Psoas muscle (tissue), 8 donors: ENCODE data around the gene SEMA4D. TPM values are rescaled to one million over a fixed set of nuclear protein-coding genes. Genes with fewer than 3 reads are reported as not detected.
A peak's percentile ranks its signal among the peaks of the same experiment; 100 is the strongest.

ENCODE experiments used
- ATAC-seq, 4 donors: fragments of 200-7000 bp; cut with Tn5 transposase; one replicate each; pipeline ENCODE4 v1.9.1; 2020; ENCODE audit warnings: moderate library complexity in 3 of 4, mild to moderate bottlenecking in 2 of 4
- DNase-seq, 2 donors: peaks; one replicate each; pipeline ENCODE4 v3.0.0-alpha.2; 2020
- H3K27ac ChIP-seq: fragments of 200-600 bp; one replicate; pipeline ENCODE4 v1.8.0; 2022
- H3K27me3 ChIP-seq, 3 donors: fragments of 200-600 bp in 1 of 3; one replicate each; pipeline versions ENCODE4 v1.6.1 to v1.8.0; 2013 to 2022; ENCODE audit warnings: low read length in 2 of 3, mild to moderate bottlenecking in 2 of 3, moderate library complexity in 1 of 3; ENCODE audit not compliant: insufficient read depth in 3 of 3
- H3K36me3 ChIP-seq, 2 donors: fragments of 200-600 bp in 1 of 2; one replicate each; pipeline versions ENCODE4 v1.6.1 to v1.8.0; 2013 to 2022; ENCODE audit warnings: low read depth in 1 of 2, mild to moderate bottlenecking in 1 of 2, moderate library complexity in 1 of 2; ENCODE audit not compliant: insufficient read depth in 1 of 2
- H3K4me1 ChIP-seq: fragments of 200-600 bp; one replicate; pipeline ENCODE4 v1.8.0; 2022
- H3K4me3 ChIP-seq: fragments of 200-600 bp; one replicate; pipeline ENCODE4 v1.8.0; 2022; ENCODE audit warnings: mild to moderate bottlenecking
- H3K9me3 ChIP-seq: fragments of 200-600 bp; one replicate; pipeline ENCODE4 v1.8.0; 2022
- WGBS, 3 donors: extraction: QIAGEN DNeasy Blood & Tissue Kit; methylation state at CpG; one replicate each; pipeline versions ENCODE4 v1.1.6 to v1.1.7; 2013; 5-methylcytosine and 5-hydroxymethylcytosine counted together
- intact Hi-C, 2 donors: fragments of 100-400 bp; cut with DNase I; formaldehyde crosslinking; loops; one replicate each; pipeline versions ENCODE4 v1.11.0 to v1.14.2; 2022
- polyA plus RNA-seq, 3 donors: library from polyadenylated mRNA; stranded (reverse); fragments of 200-250 nt; gene quantifications; one replicate each; pipeline ENCODE4 v1.2.3, GENCODE V29; 2013
- total RNA-seq, 4 donors: library from RNA; stranded (reverse); fragmentation: NEBNext Ultra II Directional in 2 of 4; extraction: Animal tissue kit (Norgen Biotek cat#: 25700) in 2 of 4; gene quantifications; one replicate each; pipeline versions ENCODE4 v1.2.1 to v1.2.4, GENCODE V29; 2021 to 2023
- TF ChIP-seq, protein P1 (sequence below): fragments of 200-600 bp; IDR thresholded peaks from one replicate; pipeline ENCODE4 v1.8.0; 2022; ENCODE audit warnings: antibody characterized with exemption
- donor health status: healthy with polysubstance abuse.
- donor health status: DM: no; HTN: no; CAD: no; lungs with moderate emphysema.
- donor health status: Bipolar disorder and iron deficiency.
- donor health status: healthy.
- donor health status: DM: yes; HTN: yes; CAD: no.
- donor health status: DM: no; HTN: no; CAD: no.
- donor health status: DM: no; HTN: no; CAD: no.
- donor health status: DM: yes; HTN: yes; CAD: no.

Gene SEMA4D
- total and polyA plus RNA-seq, 7 donors = 9.3 to 111 (median 32.1) TPM

DNA sequence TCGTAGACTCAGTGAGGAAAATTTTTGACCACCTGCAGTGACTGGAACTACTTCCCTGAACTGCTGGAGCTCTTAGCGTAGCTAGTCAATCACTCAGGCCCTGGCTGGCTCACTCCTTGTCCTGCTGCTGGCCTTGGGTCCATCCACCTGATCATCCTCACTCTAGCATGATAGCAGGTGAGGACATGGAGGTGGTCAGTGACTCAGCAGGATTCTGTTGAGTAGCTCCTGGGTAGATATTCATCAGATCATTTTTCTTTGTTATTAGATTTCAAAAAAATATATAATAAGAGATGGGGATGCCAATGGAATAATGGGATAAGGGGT is 25.0 kb upstream of the SEMA4D start:
- intact Hi-C loops = no loop called here
- TF ChIP-seq, protein P1, sequence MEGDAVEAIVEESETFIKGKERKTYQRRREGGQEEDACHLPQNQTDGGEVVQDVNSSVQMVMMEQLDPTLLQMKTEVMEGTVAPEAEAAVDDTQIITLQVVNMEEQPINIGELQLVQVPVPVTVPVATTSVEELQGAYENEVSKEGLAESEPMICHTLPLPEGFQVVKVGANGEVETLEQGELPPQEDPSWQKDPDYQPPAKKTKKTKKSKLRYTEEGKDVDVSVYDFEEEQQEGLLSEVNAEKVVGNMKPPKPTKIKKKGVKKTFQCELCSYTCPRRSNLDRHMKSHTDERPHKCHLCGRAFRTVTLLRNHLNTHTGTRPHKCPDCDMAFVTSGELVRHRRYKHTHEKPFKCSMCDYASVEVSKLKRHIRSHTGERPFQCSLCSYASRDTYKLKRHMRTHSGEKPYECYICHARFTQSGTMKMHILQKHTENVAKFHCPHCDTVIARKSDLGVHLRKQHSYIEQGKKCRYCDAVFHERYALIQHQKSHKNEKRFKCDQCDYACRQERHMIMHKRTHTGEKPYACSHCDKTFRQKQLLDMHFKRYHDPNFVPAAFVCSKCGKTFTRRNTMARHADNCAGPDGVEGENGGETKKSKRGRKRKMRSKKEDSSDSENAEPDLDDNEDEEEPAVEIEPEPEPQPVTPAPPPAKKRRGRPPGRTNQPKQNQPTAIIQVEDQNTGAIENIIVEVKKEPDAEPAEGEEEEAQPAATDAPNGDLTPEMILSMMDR = no peak
- ATAC-seq = no peak
- Histone ChIP-seq H3K36me3 (no peaks in the 10 kb centered on the region), H3K27ac (no peak overlapping the region), H3K9me3 (no peaks in the 10 kb centered on the region), H3K27me3 (no peaks in the 10 kb centered on the region), H3K4me3 (no peak overlapping the region), H3K4me1 (peaks cover 13% of the 10 kb centered on the region)
- DNase-seq = no peak
- WGBS, 3 donors = 76 to 90% (median 87%) methylated on average over 2 of the region's 2 CpGs

DNA sequence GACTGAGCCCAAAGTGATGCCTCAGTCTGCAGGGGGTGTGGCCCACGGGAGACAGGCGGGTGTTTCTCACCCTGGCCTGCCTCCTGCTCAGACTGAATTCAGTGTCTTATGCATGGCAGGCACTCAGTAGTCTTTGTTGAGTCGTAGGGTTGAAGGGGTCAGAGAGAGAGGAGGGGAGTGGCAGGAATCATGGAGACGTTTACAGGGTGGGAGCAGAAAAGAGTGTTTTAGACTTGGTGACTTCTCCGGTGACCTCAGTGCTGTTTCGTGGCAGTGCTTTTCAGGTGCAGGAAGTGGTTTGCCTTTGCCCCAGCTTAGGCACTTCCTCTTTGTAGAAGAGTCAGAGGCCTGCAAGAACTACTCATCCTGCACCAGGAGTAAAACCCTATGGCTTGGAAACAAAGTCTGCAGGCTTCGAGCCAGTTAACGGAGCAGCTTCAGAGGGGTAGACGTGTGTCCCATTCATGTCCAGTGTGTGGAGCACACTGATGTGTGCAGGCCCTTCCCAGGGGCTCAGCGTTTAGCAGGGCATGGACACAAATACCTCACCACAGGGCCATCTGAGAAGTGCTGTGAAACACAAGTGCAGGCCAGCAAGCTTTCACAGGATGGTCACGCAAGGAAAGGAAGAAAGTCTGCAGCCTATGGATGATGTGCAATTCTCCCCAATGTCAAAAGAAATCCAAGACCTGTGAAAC is 24.5 kb upstream of the SEMA4D start:
- no peak for DNase-seq
- WGBS, 3 donors = 72 to 76% (median 74%) methylated on average over 11 of the region's 11 CpGs
- no peak overlapping the region for H3K27ac ChIP-seq
- no peaks in the 10 kb centered on the region for H3K9me3 ChIP-seq
- no peak for ATAC-seq
- no peaks in the 10 kb centered on the region for H3K36me3 ChIP-seq
- intact Hi-C loops = no loop called here
- TF ChIP-seq, protein P1 = no peak
- H3K27me3 ChIP-seq = no peaks in the 10 kb centered on the region
- H3K4me1 ChIP-seq = peaks cover 13% of the 10 kb centered on the region
- no peak overlapping the region for H3K4me3 ChIP-seq

DNA sequence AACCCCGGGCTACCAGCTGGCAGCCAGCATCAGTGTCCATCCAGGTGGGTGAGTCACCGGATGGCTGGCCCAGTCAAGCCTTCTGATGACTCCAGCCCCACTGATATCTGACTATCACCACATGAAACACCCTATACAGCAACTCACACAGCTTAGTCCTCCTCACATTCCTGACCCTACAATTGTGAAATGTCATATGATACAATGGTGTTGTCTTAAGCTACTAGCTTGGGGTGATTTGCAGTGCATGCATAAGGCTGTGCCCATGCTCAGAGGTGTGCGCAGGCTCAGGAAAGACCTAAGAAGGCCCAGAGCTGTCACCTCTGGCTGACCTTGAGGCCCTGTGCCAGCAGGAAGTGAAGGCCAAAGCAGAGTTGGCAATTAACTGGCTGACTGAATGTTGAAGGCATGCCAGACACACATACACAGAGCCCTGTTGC is 21.5 kb upstream of the SEMA4D start:
- Histone ChIP-seq H3K4me3 (no peak overlapping the region), H3K4me1 (peaks cover 13% of the 10 kb centered on the region), H3K27ac (peak overlapping the region; percentile 42), H3K9me3 (no peaks in the 10 kb centered on the region), H3K36me3 (no peaks in the 10 kb centered on the region), H3K27me3 (no peaks in the 10 kb centered on the region)
- intact Hi-C loops = no loop called here
- DNase-seq (peak; percentile 62 to 68), ATAC-seq (peak; percentile 95 to 97 (median 96))
- TF ChIP-seq, protein P1 = no peak
- WGBS, 3 donors = 65 to 78% (median 71%) methylated on average over 3 of the region's 3 CpGs

DNA sequence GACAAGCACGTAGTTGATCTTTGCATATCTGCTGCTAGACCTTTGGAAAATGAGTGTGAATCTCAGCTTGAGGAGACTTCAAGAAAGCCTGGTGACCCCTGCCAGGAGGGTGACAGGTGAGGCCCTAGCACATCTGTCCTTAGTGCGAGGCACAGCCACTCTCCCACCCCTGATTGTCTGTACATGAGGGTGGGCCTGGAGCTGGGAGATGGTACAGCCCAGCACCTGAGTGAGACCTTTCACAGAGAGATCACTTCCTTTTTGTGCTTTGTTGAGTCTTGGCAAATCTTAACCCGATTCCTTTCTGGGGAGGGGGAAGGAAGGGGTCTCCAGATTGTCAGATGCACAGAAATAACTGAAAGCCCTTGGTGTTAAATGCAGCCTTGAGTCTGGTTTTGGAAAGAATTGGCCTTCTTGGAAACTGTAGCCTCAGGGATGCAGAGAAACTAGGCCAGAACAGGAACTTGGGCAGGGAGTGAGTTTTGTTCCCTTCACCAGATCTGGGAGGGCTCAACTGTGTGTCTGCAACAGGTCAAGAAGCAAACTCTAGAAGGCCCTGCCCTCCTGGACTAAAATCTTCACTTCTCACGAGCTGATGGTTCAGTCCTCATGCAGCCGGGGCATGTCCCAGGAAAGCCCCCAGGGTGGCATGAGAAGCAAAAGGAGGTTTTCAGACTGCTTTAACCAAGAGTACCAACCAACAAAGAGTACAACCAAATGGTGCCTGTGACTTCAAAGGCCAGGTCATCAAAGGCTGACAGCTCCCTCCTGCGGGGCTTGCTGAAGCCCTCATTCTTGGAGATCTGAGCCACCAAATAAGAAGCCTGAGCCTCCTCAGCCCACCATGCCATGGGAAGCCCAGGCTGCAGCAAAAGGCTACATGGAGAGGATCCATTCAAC is 20.8 kb upstream of the SEMA4D start:
- no peak for DNase-seq
- no peaks in the 10 kb centered on the region for H3K36me3 ChIP-seq
- peaks cover 13% of the 10 kb centered on the region for H3K4me1 ChIP-seq
- 86 to 94% (median 94%) methylated on average over 6 of the region's 6 CpGs for WGBS, 3 donors
- H3K27ac ChIP-seq = peak overlapping the region; percentile 42
- H3K4me3 ChIP-seq = no peak overlapping the region
- no peaks in the 10 kb centered on the region for H3K27me3 ChIP-seq
- H3K9me3 ChIP-seq = no peaks in the 10 kb centered on the region
- intact Hi-C loops = no loop called here
- TF ChIP-seq, protein P1 = no peak
- ATAC-seq = no peak
